IPS-18a (cell line): ENCODE data around the gene WDR59.

Experiments used
- H3K27ac ChIP-seq: one replicate; pipeline ENCODE4 v1.5.1; 2013; ENCODE audit warnings: low read length
- H3K27me3 ChIP-seq: one replicate; pipeline ENCODE4 v1.6.1; 2013; ENCODE audit warnings: mild to moderate bottlenecking, low read length; ENCODE audit not compliant: control insufficient read depth, insufficient read depth
- H3K36me3 ChIP-seq: one replicate; pipeline ENCODE4 v1.6.1; 2013; ENCODE audit warnings: low read depth, low read length; ENCODE audit not compliant: control insufficient read depth
- H3K4me1 ChIP-seq: one replicate; pipeline ENCODE4 v1.6.1; 2013; ENCODE audit warnings: low read depth, low read length; ENCODE audit not compliant: control insufficient read depth
- H3K4me3 ChIP-seq: one replicate; pipeline ENCODE4 v1.5.1; 2013; ENCODE audit warnings: low read length
- H3K9ac ChIP-seq: one replicate; pipeline ENCODE4 v1.6.1; 2013; ENCODE audit warnings: mild to moderate bottlenecking, low read length, moderate library complexity
- H3K9me3 ChIP-seq: one replicate; pipeline ENCODE4 v1.6.1; 2013; ENCODE audit warnings: low read depth, low read length; ENCODE audit not compliant: control insufficient read depth

Gene WDR59

GRCh38 chr16:74951206-74951605 is 33.7 kb downstream of the WDR59 start:
- Histone ChIP-seq H3K4me1 (no peaks in the 10 kb centered on the region), H3K9ac (no peak overlapping the region), H3K27me3 (no peaks in the 10 kb centered on the region), H3K4me3 (no peak overlapping the region), H3K36me3 (peaks cover 56% of the 10 kb centered on the region), H3K27ac (no peak overlapping the region), H3K9me3 (no peaks in the 10 kb centered on the region)

DNA sequence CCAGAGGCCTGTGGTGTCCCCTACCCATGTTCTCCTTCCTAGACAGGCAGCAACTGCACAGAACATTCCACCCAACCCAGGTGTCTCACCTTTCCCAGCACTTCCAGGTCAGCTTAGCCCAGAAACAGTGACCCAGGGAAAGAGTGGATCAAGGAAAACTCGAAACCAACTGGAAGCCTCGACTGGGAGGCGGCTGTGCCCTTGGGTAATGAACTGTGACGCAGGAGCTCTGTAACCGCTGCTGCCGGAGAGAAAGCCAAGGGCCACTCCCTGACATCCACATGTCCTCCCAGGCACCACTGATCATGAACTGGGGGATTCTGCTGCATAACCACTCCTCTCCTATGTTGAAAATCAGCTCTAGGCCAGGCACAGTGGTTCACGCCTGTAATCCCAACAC is 34.4 kb downstream of the WDR59 start:
- Histone ChIP-seq H3K9ac (no peak overlapping the region), H3K27ac (no peak overlapping the region), H3K36me3 (peaks cover 49% of the 10 kb centered on the region), H3K27me3 (no peaks in the 10 kb centered on the region), H3K9me3 (no peaks in the 10 kb centered on the region), H3K4me3 (no peak overlapping the region), H3K4me1 (no peaks in the 10 kb centered on the region)

- peaks cover 38% of the 10 kb centered on the region for H3K36me3 ChIP-seq
- H3K9ac ChIP-seq = no peak overlapping the region
- H3K4me1 ChIP-seq = no peaks in the 10 kb centered on the region
- H3K9me3 ChIP-seq = no peaks in the 10 kb centered on the region
- H3K27ac ChIP-seq = no peak overlapping the region
- H3K4me3 ChIP-seq = no peak overlapping the region
- H3K27me3 ChIP-seq = no peaks in the 10 kb centered on the region
Observed at GRCh38 chr16:74949309-74949708, 35.6 kb downstream of the WDR59 start.

- peaks cover 37% of the 10 kb centered on the region for H3K36me3 ChIP-seq
Observed at GRCh38 chr16:74944466-74944865, 40.5 kb downstream of the WDR59 start.

DNA sequence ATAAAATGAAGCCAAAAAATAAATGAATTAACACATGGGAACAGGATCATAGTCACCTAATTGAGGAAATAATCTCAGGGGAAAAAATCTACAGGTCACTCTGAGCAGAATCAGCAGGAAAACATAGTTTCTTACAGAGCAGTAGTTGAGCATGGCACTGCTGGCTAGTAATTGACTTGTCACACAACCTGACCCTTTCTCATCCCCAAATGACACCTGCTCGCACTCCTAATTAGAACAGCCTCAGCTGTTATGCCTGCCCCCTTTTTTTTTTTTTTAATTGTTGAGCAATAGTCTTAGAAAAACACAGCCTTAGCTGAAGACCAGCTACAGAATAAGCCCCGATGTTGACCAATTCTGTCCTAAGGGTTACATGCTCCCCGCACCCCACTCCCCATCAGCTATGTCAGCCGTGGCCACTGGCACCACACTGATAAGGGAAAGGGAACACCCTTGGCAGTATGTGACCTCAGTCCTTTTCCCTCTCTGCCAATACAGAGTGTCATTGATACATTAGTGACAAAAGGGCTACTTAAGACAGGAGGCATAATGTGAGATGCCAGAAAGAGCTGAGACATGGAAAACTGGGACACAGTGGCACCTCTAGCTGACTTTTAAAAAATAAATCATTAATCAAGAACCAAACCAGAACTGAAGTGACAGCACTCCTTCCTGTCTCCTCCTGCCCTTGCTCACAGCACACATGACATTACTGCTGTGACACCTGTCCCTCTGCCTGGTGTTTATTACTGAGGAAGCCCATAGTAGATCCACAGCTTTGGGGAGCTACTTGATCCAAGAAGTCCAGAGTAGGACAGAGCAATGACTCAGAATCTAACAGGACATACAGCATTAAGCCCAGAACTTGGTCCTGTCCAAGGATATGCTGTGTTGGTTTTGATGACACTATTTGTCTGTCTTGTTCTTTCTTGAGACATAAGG is 41.7 kb downstream of the WDR59 start:
- Histone ChIP-seq H3K4me1 (no peaks in the 10 kb centered on the region), H3K36me3 (peaks cover 33% of the 10 kb centered on the region), H3K4me3 (no peak overlapping the region), H3K27ac (no peak overlapping the region), H3K9ac (no peak overlapping the region), H3K27me3 (no peaks in the 10 kb centered on the region), H3K9me3 (no peaks in the 10 kb centered on the region)

More at GRCh38 chr16:74944466-74944865, 40.5 kb downstream of the WDR59 start:
- H3K4me1 ChIP-seq = no peaks in the 10 kb centered on the region
- H3K27me3 ChIP-seq = no peaks in the 10 kb centered on the region
- H3K9me3 ChIP-seq = no peaks in the 10 kb centered on the region
- H3K4me3 ChIP-seq = no peak overlapping the region
- no peak overlapping the region for H3K9ac ChIP-seq
- no peak overlapping the region for H3K27ac ChIP-seq

DNA sequence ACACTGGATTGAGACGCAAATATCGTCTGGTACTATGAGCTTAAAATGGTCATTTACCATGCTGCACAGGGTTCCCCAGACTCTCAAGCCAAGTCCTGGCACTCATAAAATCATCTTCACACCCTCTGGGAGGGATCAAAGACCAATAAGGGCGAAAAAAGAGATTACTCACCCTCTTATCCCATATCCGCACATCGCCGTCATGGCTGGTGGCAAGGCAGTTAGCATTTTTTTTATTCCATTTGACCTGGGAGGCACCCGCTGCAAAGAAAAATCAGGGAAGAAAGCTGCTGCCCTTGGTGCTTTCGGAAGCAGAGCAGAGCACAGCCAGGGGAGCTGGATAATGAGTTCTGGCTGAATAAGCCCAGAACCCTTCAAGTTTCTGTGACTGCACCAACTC is 42.4 kb downstream of the WDR59 start:
- Histone ChIP-seq H3K36me3 (peaks cover 34% of the 10 kb centered on the region), H3K9me3 (no peaks in the 10 kb centered on the region)

GRCh38 chr16:74939688-74940087 is 45.2 kb downstream of the WDR59 start:
- no peaks in the 10 kb centered on the region for H3K4me1 ChIP-seq
- H3K4me3 ChIP-seq = no peak overlapping the region
- no peak overlapping the region for H3K9ac ChIP-seq
- H3K27ac ChIP-seq = no peak overlapping the region
- no peaks in the 10 kb centered on the region for H3K27me3 ChIP-seq
- H3K9me3 ChIP-seq = no peaks in the 10 kb centered on the region
- H3K36me3 ChIP-seq = peaks cover 31% of the 10 kb centered on the region

More for the DNA sequence above, 42.4 kb downstream of the WDR59 start:
- H3K4me1 ChIP-seq = no peaks in the 10 kb centered on the region
- no peak overlapping the region for H3K9ac ChIP-seq
- H3K4me3 ChIP-seq = no peak overlapping the region
- no peak overlapping the region for H3K27ac ChIP-seq
- H3K27me3 ChIP-seq = no peaks in the 10 kb centered on the region

- H3K9me3 ChIP-seq = no peaks in the 10 kb centered on the region
- H3K4me3 ChIP-seq = no peak overlapping the region
- H3K27me3 ChIP-seq = no peaks in the 10 kb centered on the region
- no peak overlapping the region for H3K9ac ChIP-seq
- no peaks in the 10 kb centered on the region for H3K4me1 ChIP-seq
- no peak overlapping the region for H3K27ac ChIP-seq
- peaks cover 32% of the 10 kb centered on the region for H3K36me3 ChIP-seq
Observed at GRCh38 chr16:74936902-74937560, 47.9 kb downstream of the WDR59 start.

DNA sequence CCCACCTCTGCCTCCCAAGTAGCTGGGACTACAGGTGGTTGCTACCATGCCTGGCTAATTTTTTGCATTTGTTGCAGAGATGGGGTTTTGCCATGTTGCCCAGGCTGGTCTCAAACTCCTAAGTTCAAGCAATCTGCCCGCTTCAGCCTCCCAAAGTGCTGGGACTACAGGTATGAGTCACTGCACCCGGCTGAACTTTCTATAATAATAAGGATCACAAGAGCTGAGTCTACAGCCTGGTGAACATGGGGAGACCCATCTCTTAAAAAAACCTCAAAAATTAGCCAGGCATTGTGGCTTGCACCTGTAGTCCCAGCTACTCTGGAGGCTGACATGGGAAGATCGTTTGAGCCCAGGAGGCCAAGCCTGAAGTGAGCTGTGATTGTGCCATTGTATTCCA is 53.5 kb downstream of the WDR59 start:
- H3K27ac ChIP-seq = no peak overlapping the region
- H3K4me1 ChIP-seq = no peaks in the 10 kb centered on the region
- H3K9me3 ChIP-seq = no peaks in the 10 kb centered on the region
- H3K9ac ChIP-seq = no peak overlapping the region
- peaks cover 20% of the 10 kb centered on the region for H3K36me3 ChIP-seq
- H3K4me3 ChIP-seq = no peak overlapping the region
- no peaks in the 10 kb centered on the region for H3K27me3 ChIP-seq

GRCh38 chr16:74929636-74930035 is 55.3 kb downstream of the WDR59 start:
- Histone ChIP-seq H3K27ac (no peak overlapping the region), H3K4me3 (no peak overlapping the region), H3K27me3 (no peaks in the 10 kb centered on the region), H3K36me3 (peaks cover 20% of the 10 kb centered on the region), H3K4me1 (no peaks in the 10 kb centered on the region), H3K9ac (no peak overlapping the region), H3K9me3 (no peaks in the 10 kb centered on the region)

DNA sequence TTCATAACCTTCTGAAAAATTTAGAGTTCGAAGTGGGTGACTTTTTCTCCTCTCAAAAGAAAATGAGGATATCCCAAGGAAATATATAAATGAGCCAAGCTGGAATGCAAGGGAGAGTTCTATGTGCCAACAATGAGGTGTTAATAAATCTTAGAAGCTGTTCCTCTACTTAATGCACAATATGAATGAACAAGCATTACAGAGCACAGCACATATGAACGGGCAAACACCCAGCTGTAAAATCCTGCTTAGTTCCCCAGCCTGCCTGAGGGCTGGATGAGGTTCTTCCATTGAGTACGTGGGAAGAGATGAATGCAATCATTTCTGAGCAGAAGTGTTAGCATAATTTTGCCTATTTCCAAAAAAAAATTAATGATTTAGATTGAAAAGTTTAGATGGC is 58.1 kb downstream of the WDR59 start:
- Histone ChIP-seq H3K9ac (no peak overlapping the region), H3K36me3 (peaks cover 26% of the 10 kb centered on the region), H3K27ac (no peak overlapping the region), H3K27me3 (no peaks in the 10 kb centered on the region), H3K9me3 (no peaks in the 10 kb centered on the region), H3K4me1 (no peaks in the 10 kb centered on the region), H3K4me3 (no peak overlapping the region)
